HG03139 (cell line): ENCODE data around the gene HMGB1.

Experiments
- ATAC-seq: cut with Tn5 transposase; IDR thresholded peaks from one replicate; pipeline ENCODE4 v1.9.1; 2021; ENCODE audit not compliant: unreplicated experiment

HMGB1 gene

GRCh38 chr13:30406779-30407416 lies 58.8 kb downstream of the HMGB1 start:
- no peak for ATAC-seq
